Fibroblast of villous mesenchyme (primary cell): Measurements from ENCODE around the gene ADA. TPM values are rescaled to one million over a fixed set of nuclear protein-coding genes. Genes with fewer than 3 reads are reported as not detected.

Source experiments
- DNase-seq: peaks from one replicate; pipeline ENCODE4 v3.0.0-alpha.2; 2010; ENCODE audit warnings: low read depth
- H3K4me3 ChIP-seq: 2 replicates; pipeline ENCODE4 v1.5.1; 2011; ENCODE audit warnings: low read depth, mild to moderate bottlenecking, low read length
- CTCF ChIP-seq: IDR thresholded peaks from 2 replicates; pipeline ENCODE4 v1.5.1; 2012; ENCODE audit warnings: low read depth, mild to moderate bottlenecking, low read length; ENCODE audit not compliant: insufficient read depth
- total RNA-seq: library from RNA; depleted of rRNA; stranded (reverse); fragments of >200 nt; gene quantifications from 2 replicates; pipeline ENCODE4 v1.2.3, GENCODE V29; 2012

ADA gene
- total RNA-seq, 1 donor, result 10.4 TPM

GRCh38 chr20:44640522-44640921 is 11.0 kb downstream of the ADA start:
- no peak for TF ChIP-seq CTCF
- no peak for DNase-seq
- H3K4me3 ChIP-seq, result no peak overlapping the region

- no peak for TF ChIP-seq CTCF
- no peak for DNase-seq
- no peak overlapping the region for H3K4me3 ChIP-seq
Measured at GRCh38 chr20:44637522-44638372, 13.8 kb downstream of the ADA start.

GRCh38 chr20:44637042-44637441 is 14.5 kb downstream of the ADA start:
- no peak for DNase-seq
- no peak for TF ChIP-seq CTCF
- H3K4me3 ChIP-seq, result no peak overlapping the region

- no peak for TF ChIP-seq CTCF
- H3K4me3 ChIP-seq, result no peak overlapping the region
- no peak for DNase-seq
Measured at GRCh38 chr20:44635877-44636276, 15.6 kb downstream of the ADA start.

- no peak for DNase-seq
- H3K4me3 ChIP-seq, result no peak overlapping the region
- TF ChIP-seq CTCF, result no peak
Measured at GRCh38 chr20:44633872-44634600, 17.5 kb downstream of the ADA start.

GRCh38 chr20:44633187-44633810 is 18.2 kb downstream of the ADA start:
- H3K4me3 ChIP-seq, result no peak overlapping the region
- no peak for DNase-seq
- TF ChIP-seq CTCF, result no peak
